ENCODE data around the gene DENND2D.

DNA sequence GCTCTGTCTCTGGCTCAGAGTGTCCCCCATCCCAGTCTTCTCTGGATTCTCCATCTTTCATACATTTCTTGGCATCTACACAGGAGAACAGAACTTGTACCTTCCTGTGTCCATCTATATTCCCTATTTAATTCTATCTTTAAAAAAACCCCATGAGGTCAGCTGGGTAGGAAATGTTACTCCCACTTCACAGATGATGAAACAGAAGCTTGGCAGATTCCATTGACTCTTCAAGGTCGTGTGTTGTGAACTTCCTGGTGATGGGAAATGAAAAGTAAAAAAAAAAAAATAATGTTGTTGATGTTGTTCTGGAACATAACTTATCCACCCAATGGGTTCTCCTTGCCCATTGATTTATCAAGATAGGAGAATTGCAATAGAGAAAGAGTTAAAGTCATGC lies 35.9 kb upstream of the DENND2D start:
- TF ChIP-seq, protein P1, sequence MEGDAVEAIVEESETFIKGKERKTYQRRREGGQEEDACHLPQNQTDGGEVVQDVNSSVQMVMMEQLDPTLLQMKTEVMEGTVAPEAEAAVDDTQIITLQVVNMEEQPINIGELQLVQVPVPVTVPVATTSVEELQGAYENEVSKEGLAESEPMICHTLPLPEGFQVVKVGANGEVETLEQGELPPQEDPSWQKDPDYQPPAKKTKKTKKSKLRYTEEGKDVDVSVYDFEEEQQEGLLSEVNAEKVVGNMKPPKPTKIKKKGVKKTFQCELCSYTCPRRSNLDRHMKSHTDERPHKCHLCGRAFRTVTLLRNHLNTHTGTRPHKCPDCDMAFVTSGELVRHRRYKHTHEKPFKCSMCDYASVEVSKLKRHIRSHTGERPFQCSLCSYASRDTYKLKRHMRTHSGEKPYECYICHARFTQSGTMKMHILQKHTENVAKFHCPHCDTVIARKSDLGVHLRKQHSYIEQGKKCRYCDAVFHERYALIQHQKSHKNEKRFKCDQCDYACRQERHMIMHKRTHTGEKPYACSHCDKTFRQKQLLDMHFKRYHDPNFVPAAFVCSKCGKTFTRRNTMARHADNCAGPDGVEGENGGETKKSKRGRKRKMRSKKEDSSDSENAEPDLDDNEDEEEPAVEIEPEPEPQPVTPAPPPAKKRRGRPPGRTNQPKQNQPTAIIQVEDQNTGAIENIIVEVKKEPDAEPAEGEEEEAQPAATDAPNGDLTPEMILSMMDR (IDR thresholded peaks at IDR 0.05), result no peak
- TF ChIP-seq EP300 (IDR thresholded peaks at IDR 0.05), result no peak
- no peak for TF ChIP-seq POLR2AphosphoS5 (IDR thresholded peaks at IDR 0.05)

Data from suprapubic skin (tissue), 4 donors.